IPS-NIHi7 (cell line): ENCODE measurements around the gene UGT1A9.

ENCODE experiments used
- DNase-seq: peaks from one replicate; pipeline ENCODE4 v3.0.0; 2012; ENCODE audit warnings: mixed read lengths; ENCODE audit errors: extremely low spot score

UGT1A9 gene

GRCh38 chr2:233758849-233759248, 87.2 kb downstream of the UGT1A9 start:
- no peak for DNase-seq

GRCh38 chr2:233760043-233760442, 88.3 kb downstream of the UGT1A9 start, which contains the start of gene UGT1A1:
Gene UGT1A1, plus strand, starts transcription at chr2:233760270. Its CDS starts 18 bp downstream, at chr2:233760288.
- DNase-seq, result no peak

GRCh38 chr2:233761040-233761769, 89.5 kb downstream of the UGT1A9 start:
- no peak for DNase-seq

GRCh38 chr2:233764264-233764663, 92.6 kb downstream of the UGT1A9 start:
- no peak for DNase-seq

GRCh38 chr2:233764761-233765160, 93.1 kb downstream of the UGT1A9 start:
- DNase-seq, result no peak

- no peak for DNase-seq
These were observed 94.7 kb downstream of the UGT1A9 start for GRCh38 chr2:233766416-233766815.

GRCh38 chr2:233768076-233768475, 96.4 kb downstream of the UGT1A9 start:
- no peak for DNase-seq

- no peak for DNase-seq
These were observed 97.6 kb downstream of the UGT1A9 start for GRCh38 chr2:233769260-233769659.

GRCh38 chr2:233772153-233772552, 100.5 kb downstream of the UGT1A9 start:
- DNase-seq, result no peak

GRCh38 chr2:233772583-233772982, 100.9 kb downstream of the UGT1A9 start:
- no peak for DNase-seq

- no peak for DNase-seq
These were observed 102.2 kb downstream of the UGT1A9 start for GRCh38 chr2:233773854-233774253.

GRCh38 chr2:233775414-233775813, 103.7 kb downstream of the UGT1A9 start:
- DNase-seq, result no peak

- no peak for DNase-seq
These were observed 106.3 kb downstream of the UGT1A9 start, which contains the start of gene MROH2A for GRCh38 chr2:233778030-233778429. Gene MROH2A, plus strand, starts transcription at chr2:233778330. Its CDS starts 1,029 bp downstream, at chr2:233779359.

- DNase-seq, result no peak
These were observed 108.0 kb downstream of the UGT1A9 start for GRCh38 chr2:233779722-233780121.

GRCh38 chr2:233780771-233781170, 109.1 kb downstream of the UGT1A9 start:
- DNase-seq, result no peak

GRCh38 chr2:233789554-233789953, 117.9 kb downstream of the UGT1A9 start:
- no peak for DNase-seq

GRCh38 chr2:233791151-233791882, 119.6 kb downstream of the UGT1A9 start:
- no peak for DNase-seq

- no peak for DNase-seq
These were observed 120.2 kb downstream of the UGT1A9 start for GRCh38 chr2:233791883-233792329.

GRCh38 chr2:233792720-233793119, 121.0 kb downstream of the UGT1A9 start:
- DNase-seq, result no peak

- no peak for DNase-seq
These were observed 121.9 kb downstream of the UGT1A9 start for GRCh38 chr2:233793465-233794127.

GRCh38 chr2:233794128-233794658, 122.5 kb downstream of the UGT1A9 start:
- no peak for DNase-seq

- DNase-seq, result no peak
These were observed 124.1 kb downstream of the UGT1A9 start for GRCh38 chr2:233795735-233796171.
